ENCODE results near the gene NOS1.
A peak's percentile ranks its signal among the peaks of the same experiment; 100 is the strongest.

Gene NOS1

GRCh38 chr12:117328556-117329100, 32.8 kb downstream of the NOS1 start:
- DNase-seq = no peak

GRCh38 chr12:117322428-117322827, 39.0 kb downstream of the NOS1 start:
- DNase-seq = no peak

- no peak for DNase-seq
These were observed 39.9 kb downstream of the NOS1 start for GRCh38 chr12:117321572-117321971.

- DNase-seq = no peak
These were observed 42.8 kb downstream of the NOS1 start for GRCh38 chr12:117318591-117318990.

- no peak for DNase-seq
These were observed 45.1 kb downstream of the NOS1 start for GRCh38 chr12:117316336-117316735.

- DNase-seq = no peak
These were observed 47.5 kb downstream of the NOS1 start for GRCh38 chr12:117313926-117314325.

GRCh38 chr12:117312770-117313169, 48.7 kb downstream of the NOS1 start:
- no peak for DNase-seq

GRCh38 chr12:117309276-117309925, 52.0 kb downstream of the NOS1 start:
- no peak for DNase-seq

- DNase-seq = no peak
These were observed 61.3 kb downstream of the NOS1 start for GRCh38 chr12:117300174-117300573.

- DNase-seq = no peak
These were observed 62.7 kb downstream of the NOS1 start for GRCh38 chr12:117298648-117299225.

- DNase-seq = no peak
These were observed 63.2 kb downstream of the NOS1 start for GRCh38 chr12:117298191-117298590.

- DNase-seq = no peak
These were observed 67.2 kb downstream of the NOS1 start for GRCh38 chr12:117294189-117294603.

GRCh38 chr12:117293510-117293909, 67.9 kb downstream of the NOS1 start:
- no peak for DNase-seq

- DNase-seq = no peak
These were observed 68.7 kb downstream of the NOS1 start for GRCh38 chr12:117292688-117293087.

- DNase-seq = no peak
These were observed 77.3 kb downstream of the NOS1 start for GRCh38 chr12:117284140-117284539.

- DNase-seq = no peak
These were observed 78.9 kb downstream of the NOS1 start for GRCh38 chr12:117282490-117282889.

GRCh38 chr12:117280019-117280680, 81.3 kb downstream of the NOS1 start:
- DNase-seq = no peak

- no peak for DNase-seq
These were observed 81.8 kb downstream of the NOS1 start for GRCh38 chr12:117279606-117280005.

- DNase-seq = no peak
These were observed 83.6 kb downstream of the NOS1 start for GRCh38 chr12:117277875-117278274.

GRCh38 chr12:117273091-117273490, 88.3 kb downstream of the NOS1 start:
- DNase-seq = no peak

- DNase-seq = no peak
These were observed 88.7 kb downstream of the NOS1 start for GRCh38 chr12:117272690-117273089.

- no peak for DNase-seq
These were observed 98.7 kb downstream of the NOS1 start for GRCh38 chr12:117262749-117263148.

- DNase-seq = peak; percentile 9
These were observed 100.2 kb downstream of the NOS1 start for GRCh38 chr12:117261247-117261646.

GRCh38 chr12:117255386-117255785, 106.0 kb downstream of the NOS1 start:
- no peak for DNase-seq

Measured in fibroblast of upper back skin (primary cell).